GM18867 (cell line): Measurements from ENCODE around the gene ZNF761.

Experiments
- ATAC-seq: cut with Tn5 transposase; IDR thresholded peaks from one replicate; pipeline ENCODE4 v1.9.1; 2021; ENCODE audit warnings: mild to moderate bottlenecking, moderate library complexity; ENCODE audit not compliant: unreplicated experiment

Gene ZNF761

GRCh38 chr19:53504885-53505284, 73.1 kb downstream of the ZNF761 start:
- ATAC-seq, result no peak

GRCh38 chr19:53506728-53507127, 74.9 kb downstream of the ZNF761 start:
- ATAC-seq, result no peak
